Caco-2 (cell line): ENCODE measurements around the gene AMFR. TPM values are rescaled to one million over a fixed set of nuclear protein-coding genes. Genes with fewer than 3 reads are reported as not detected.

ENCODE experiments used
- BruUV-seq: library from RNA; stranded (reverse); fragments of 400-500 nt; replicated peaks from 2 replicates; lab custom pipeline; 2021; lab: Mats Ljungman, UMichigan
- CTCF ChIA-PET: fragments of 300-600 bp; sonication (Branson Sonifier 250); formaldehyde crosslinking; loops from one replicate; lab custom pipeline; 2022; ENCODE audit warnings: antibody characterized with exemption; lab: Charles Lee
- POLR2A ChIA-PET: fragments of 300-600 bp; sonication (Branson Sonifier 250); formaldehyde crosslinking; loops from one replicate; lab custom pipeline; 2022; ENCODE audit warnings: antibody characterized with exemption; lab: Charles Lee
- DNase-seq, 2 experiments: peaks; one replicate each; pipeline versions ENCODE4 v3.0.0 to v3.0.0-alpha.2; 2020 to 2022
- H3K27me3 ChIP-seq: replicated peaks from 2 replicates; pipeline ENCODE4 v1.6.0; 2011; ENCODE audit warnings: low read length; ENCODE audit not compliant: control insufficient read depth, insufficient read depth
- H3K36me3 ChIP-seq: 2 replicates; pipeline ENCODE4 v1.5.1; 2011; ENCODE audit warnings: low read length; ENCODE audit not compliant: control insufficient read depth, insufficient read depth
- H3K4me1 ChIP-seq: fragments of 250-450 bp; sonication (Bioruptor Pico); 2 replicates; pipeline ENCODE4 v1.5.1; 2020; ENCODE audit warnings: mild to moderate bottlenecking
- H3K4me3 ChIP-seq: 2 replicates; pipeline ENCODE4 v1.5.1; 2011; ENCODE audit warnings: low read depth, mild to moderate bottlenecking, control low read depth, low read length
- H3K9me3 ChIP-seq: fragments of 250-450 bp; sonication (Bioruptor Pico); 2 replicates; pipeline ENCODE4 v1.5.1; 2020; ENCODE audit warnings: mild to moderate bottlenecking, moderate library complexity
- H3K27ac Mint-ChIP-seq: one replicate; pipeline ENCODE4 v1.8.0; 2022; ENCODE audit warnings: mixed read lengths; ENCODE audit not compliant: unreplicated experiment
- H3K27me3 Mint-ChIP-seq: one replicate; pipeline ENCODE4 v1.8.0; 2022; ENCODE audit warnings: mixed read lengths; ENCODE audit not compliant: insufficient read depth, unreplicated experiment
- H3K36me3 Mint-ChIP-seq: one replicate; pipeline ENCODE4 v1.8.0; 2022; ENCODE audit warnings: mild to moderate bottlenecking, mixed read lengths; ENCODE audit not compliant: insufficient read depth, unreplicated experiment
- H3K4me1 Mint-ChIP-seq: one replicate; pipeline ENCODE4 v1.8.0; 2022; ENCODE audit warnings: low read depth, mixed read lengths; ENCODE audit not compliant: unreplicated experiment
- H3K4me3 Mint-ChIP-seq: one replicate; pipeline ENCODE4 v1.8.0; 2022; ENCODE audit warnings: mild to moderate bottlenecking, moderate library complexity, mixed read lengths; ENCODE audit not compliant: unreplicated experiment
- H3K9me3 Mint-ChIP-seq: one replicate; pipeline ENCODE4 v1.8.0; 2022; ENCODE audit warnings: mixed read lengths; ENCODE audit not compliant: unreplicated experiment
- CTCF ChIP-seq, 2 experiments: fragments of 200-600 bp in 1 of 2; IDR thresholded peaks; 1 replicate in 1 of 2; 2 replicates in 1 of 2; pipeline versions ENCODE4 v1.5.1 to v1.8.0; 2011 to 2022; ENCODE audit warnings: antibody characterized with exemption in 1 of 2, control low read depth in 1 of 2, inconsistent platforms in 1 of 2, low read depth in 1 of 2, low read length in 1 of 2, mild to moderate bottlenecking in 1 of 2, moderate library complexity in 1 of 2; ENCODE audit not compliant: insufficient read depth in 1 of 2, severe bottlenecking in 1 of 2, unreplicated experiment in 1 of 2
- intact Hi-C: fragments of 100-400 bp; cut with micrococcal nuclease; formaldehyde crosslinking; loops from one replicate; pipeline ENCODE4 v1.10.0; 2022; ENCODE audit not compliant: unreplicated experiment
- total RNA-seq: library from RNA; stranded (reverse); gene quantifications from 2 replicates; pipeline ENCODE4 v1.2.3, GENCODE V29; 2022

AMFR gene
- total RNA-seq, 1 experiment from 2014 or later: 106 TPM

- no peak for TF ChIP-seq CTCF (IDR thresholded peaks at IDR 0.05; ENCODE audit: insufficient read depth in 1 of 2, low read depth in 1 of 2, low read length in 1 of 2, severe bottlenecking in 1 of 2, unreplicated experiment in 1 of 2)
- Histone ChIP-seq H3K4me1 (no peaks in the 10 kb centered on the region), H3K36me3 (no peaks in the 10 kb centered on the region; the same call in none of the 2 replicates), H3K4me3 (no peak overlapping the region), H3K9me3 (no peaks in the 10 kb centered on the region), H3K27me3 (no peaks in the 10 kb centered on the region)
- POLR2A ChIA-PET: no interaction called here
- Mint-ChIP-seq H3K27me3 (no peaks in the 10 kb centered on the region), H3K9me3 (no peaks in the 10 kb centered on the region), H3K4me1 (no peaks in the 10 kb centered on the region), H3K36me3 (peaks cover 16% of the 10 kb centered on the region), H3K27ac (no peak overlapping the region), H3K4me3 (no peak overlapping the region)
- BruUV-seq: no TSS peak
- DNase-seq: no peak
- CTCF ChIA-PET: no interaction called here
- intact Hi-C loops: no loop called here
These were observed 56.8 kb downstream of the AMFR start for GRCh38 chr16:56368545-56368944.

DNA sequence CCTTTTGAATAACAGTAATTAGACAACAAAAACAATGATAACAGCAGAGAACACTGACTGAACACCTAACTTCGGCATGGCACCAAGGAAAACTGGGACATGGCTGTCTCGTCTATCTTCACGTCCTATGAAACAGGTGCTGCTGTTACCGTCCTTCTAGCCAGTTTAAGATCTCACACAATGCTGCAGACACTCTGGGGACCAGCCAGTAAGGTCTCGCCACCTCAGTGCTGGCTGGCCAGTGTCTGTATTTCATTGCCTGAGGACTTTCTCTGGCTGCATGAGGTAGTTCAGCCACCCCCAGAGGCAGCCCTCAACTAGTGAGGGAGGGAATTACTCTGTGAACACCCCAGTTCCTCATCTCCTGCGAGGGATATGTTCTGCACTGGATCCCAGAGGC lies 57.6 kb downstream of the AMFR start:
- Mint-ChIP-seq H3K36me3 (peaks cover 15% of the 10 kb centered on the region), H3K9me3 (no peaks in the 10 kb centered on the region), H3K27me3 (no peaks in the 10 kb centered on the region), H3K27ac (no peak overlapping the region), H3K4me1 (no peaks in the 10 kb centered on the region), H3K4me3 (no peak overlapping the region)
- TF ChIP-seq CTCF (IDR thresholded peaks at IDR 0.05; ENCODE audit: insufficient read depth in 1 of 2, low read depth in 1 of 2, low read length in 1 of 2, severe bottlenecking in 1 of 2, unreplicated experiment in 1 of 2): no peak
- no peaks in the 10 kb centered on the region; the same call in none of the 2 replicates for H3K36me3 ChIP-seq
- intact Hi-C loops: no loop called here
- no TSS peak for BruUV-seq
- H3K4me1 ChIP-seq: no peaks in the 10 kb centered on the region
- ChIA-PET CTCF (no interaction called here), POLR2A (interaction anchor here (0.5 kb wide), 1 partner anchor 53 kb away, joined by 6 read pairs; no protein-coding TSS in a partner anchor)
- H3K4me3 ChIP-seq: no peak overlapping the region
- no peaks in the 10 kb centered on the region for H3K9me3 ChIP-seq
- H3K27me3 ChIP-seq: no peaks in the 10 kb centered on the region
- DNase-seq: no peak

- intact Hi-C loops: no loop called here
- Mint-ChIP-seq H3K27me3 (no peaks in the 10 kb centered on the region), H3K4me3 (no peak overlapping the region), H3K36me3 (peaks cover 21% of the 10 kb centered on the region), H3K9me3 (no peaks in the 10 kb centered on the region), H3K4me1 (no peaks in the 10 kb centered on the region), H3K27ac (no peak overlapping the region)
- H3K36me3 ChIP-seq: peaks cover 1% of the 10 kb centered on the region
- ChIA-PET POLR2A (interaction anchor here (0.6 kb wide), 1 partner anchor 122 kb away, joined by 6 read pairs; no protein-coding TSS in a partner anchor), CTCF (interaction anchor here (0.5 to 1.2 kb wide), 2 partner anchors 10 to 1182 kb away, joined by 5 to 8 read pairs; no protein-coding TSS in a partner anchor)
- TF ChIP-seq CTCF (IDR thresholded peaks at IDR 0.05; ENCODE audit: insufficient read depth in 1 of 2, low read depth in 1 of 2, low read length in 1 of 2, severe bottlenecking in 1 of 2, unreplicated experiment in 1 of 2): no peak
- H3K4me3 ChIP-seq: no peak overlapping the region
- H3K27me3 ChIP-seq: no peaks in the 10 kb centered on the region
- H3K4me1 ChIP-seq: no peaks in the 10 kb centered on the region
- no peak for DNase-seq
- BruUV-seq: no TSS peak
- H3K9me3 ChIP-seq: no peaks in the 10 kb centered on the region
These were observed 58.4 kb downstream of the AMFR start for GRCh38 chr16:56366945-56367344.
